SK-N-SH (cell line): ENCODE results near the gene ALDOB. TPM values are rescaled to one million over a fixed set of nuclear protein-coding genes. Genes with fewer than 3 reads are reported as not detected.
A peak's percentile ranks its signal among the peaks of the same experiment; 100 is the strongest.

Source experiments
- CHD2 ChIP-seq: fragments of 150-350 bp; IDR thresholded peaks from 2 replicates; pipeline ENCODE4 v1.6.1; 2018; ENCODE audit warnings: low read length; ENCODE audit not compliant: partially characterized antibody
- ELF1 ChIP-seq: IDR thresholded peaks from 2 replicates; pipeline ENCODE4 v1.4.0; 2012
- EZH2phosphoT487 ChIP-seq: fragments of 200-600 bp; sonication (generic); IDR thresholded peaks from 2 replicates; pipeline ENCODE4 v1.6.1; 2017; ENCODE audit warnings: low read depth, mixed run types, mild to moderate bottlenecking, antibody characterized with exemption, moderate library complexity, borderline replicate concordance
- GATA2 ChIP-seq: sonication (generic); formaldehyde crosslinking; IDR thresholded peaks from 2 replicates; pipeline ENCODE4 v1.5.0; 2020; ENCODE audit warnings: mild to moderate bottlenecking, missing genetic modification reagents
- MAX ChIP-seq: IDR thresholded peaks from 2 replicates; pipeline ENCODE4 v1.4.0; 2012; ENCODE audit warnings: low read depth
- NFIC ChIP-seq: IDR thresholded peaks from 2 replicates; pipeline ENCODE4 v1.4.0; 2012; ENCODE audit warnings: borderline replicate concordance
- NRF1 ChIP-seq: IDR thresholded peaks from 2 replicates; pipeline ENCODE4 v1.6.1; 2012; ENCODE audit warnings: low read depth, mild to moderate bottlenecking, low read length
- POLR2AphosphoS5 ChIP-seq: IDR thresholded peaks from 2 replicates; pipeline ENCODE4 v1.6.1; 2012; ENCODE audit warnings: low read depth, low read length
- RFX5 ChIP-seq: IDR thresholded peaks from 2 replicates; pipeline ENCODE4 v1.6.1; 2012; ENCODE audit warnings: mild to moderate bottlenecking, improper control_type of control experiment, low read length
- SIN3A ChIP-seq: IDR thresholded peaks from 2 replicates; pipeline ENCODE4 v1.6.1; 2012; ENCODE audit warnings: low read depth, mild to moderate bottlenecking, low read length, moderate library complexity, borderline replicate concordance
- TAF1 ChIP-seq: IDR thresholded peaks from 2 replicates; pipeline ENCODE4 v1.6.1; 2012; ENCODE audit warnings: low read depth, mild to moderate bottlenecking, low read length, moderate library complexity, borderline replicate concordance
- USF1 ChIP-seq: IDR thresholded peaks from 2 replicates; pipeline ENCODE4 v1.4.0; 2012; ENCODE audit warnings: low read depth, borderline replicate concordance
- YY1 ChIP-seq: IDR thresholded peaks from 2 replicates; pipeline ENCODE4 v1.4.0; 2012; ENCODE audit warnings: low read depth, mild to moderate bottlenecking
- polyA plus RNA-seq, 3 experiments: library from polyadenylated mRNA; depleted of rRNA; stranded (reverse); fragments of >200 nt; gene quantifications; 2 replicates each; pipeline ENCODE4 v1.2.3, GENCODE V29; 2012
- TF ChIP-seq, protein P1 (sequence below): fragments of 150-350 bp; IDR thresholded peaks from 2 replicates; pipeline ENCODE4 v1.6.1; 2016; ENCODE audit warnings: mild to moderate bottlenecking, low read depth, low read length
- TF ChIP-seq, protein P2 (sequence below): IDR thresholded peaks from 2 replicates; pipeline ENCODE4 v1.6.1; 2012; ENCODE audit warnings: mild to moderate bottlenecking, low read depth, low read length, moderate library complexity

The ALDOB gene
- polyA plus RNA-seq, 1 of the 3 experiments (the other 2 are of a cell fraction), result not detected

DNA sequence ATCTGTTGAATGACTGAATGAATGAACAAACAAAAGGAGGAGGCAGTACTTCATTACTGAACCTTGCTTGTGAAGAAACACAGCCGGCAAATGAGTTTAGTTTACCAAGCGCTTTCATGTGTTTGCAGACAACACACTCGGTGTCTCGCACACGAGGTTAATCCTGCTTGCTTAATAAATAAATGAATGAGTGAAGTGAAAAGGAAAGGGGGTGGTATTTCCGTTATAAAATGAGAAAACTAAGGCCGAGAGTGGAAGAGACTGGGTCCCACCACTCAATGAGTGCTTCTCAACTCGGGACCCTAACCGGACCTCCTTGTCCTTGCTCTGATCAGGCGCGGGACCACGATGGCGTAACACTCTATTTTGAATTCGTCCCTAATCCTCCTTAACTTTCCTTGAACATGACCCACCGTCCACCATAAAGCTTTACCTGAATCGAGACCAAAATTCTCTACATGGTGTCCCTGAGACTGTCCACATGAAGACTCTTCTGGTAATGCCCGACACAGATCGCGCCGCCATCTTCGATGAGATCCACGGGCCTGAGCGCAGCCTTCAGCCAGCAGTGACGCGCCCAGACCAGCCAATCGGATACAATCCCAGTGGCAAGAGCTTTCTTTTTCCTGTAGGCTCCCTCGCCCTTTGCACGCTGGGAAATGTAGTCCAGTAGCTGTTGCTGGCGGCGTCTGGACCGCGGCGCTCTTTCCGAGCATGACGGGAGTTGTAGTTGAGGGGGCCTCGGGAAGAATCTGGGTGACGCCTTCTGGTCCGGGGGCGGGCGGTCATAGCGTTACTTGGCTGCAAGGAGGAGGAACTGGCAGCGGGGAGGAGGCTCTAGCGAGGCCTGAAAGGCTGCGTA is 37.3 kb downstream of the ALDOB start, which contains the start of the genes MRPL50 and ZNF189 (continued):
- TF ChIP-seq, protein P1, sequence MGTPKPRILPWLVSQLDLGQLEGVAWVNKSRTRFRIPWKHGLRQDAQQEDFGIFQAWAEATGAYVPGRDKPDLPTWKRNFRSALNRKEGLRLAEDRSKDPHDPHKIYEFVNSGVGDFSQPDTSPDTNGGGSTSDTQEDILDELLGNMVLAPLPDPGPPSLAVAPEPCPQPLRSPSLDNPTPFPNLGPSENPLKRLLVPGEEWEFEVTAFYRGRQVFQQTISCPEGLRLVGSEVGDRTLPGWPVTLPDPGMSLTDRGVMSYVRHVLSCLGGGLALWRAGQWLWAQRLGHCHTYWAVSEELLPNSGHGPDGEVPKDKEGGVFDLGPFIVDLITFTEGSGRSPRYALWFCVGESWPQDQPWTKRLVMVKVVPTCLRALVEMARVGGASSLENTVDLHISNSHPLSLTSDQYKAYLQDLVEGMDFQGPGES, result no peak
- peak; percentile 96 for TF ChIP-seq CHD2
- TF ChIP-seq RFX5, result peak; percentile 88
- TF ChIP-seq USF1, result no peak
- TF ChIP-seq GATA2 (CRISPR knock-in tag), result no peak
- TF ChIP-seq MAX, result peak; percentile 59
- peak; percentile 90 for TF ChIP-seq YY1
- peak; percentile 5; the same call in 1 of the 2 replicates for TF ChIP-seq SIN3A
- TF ChIP-seq, protein P2, sequence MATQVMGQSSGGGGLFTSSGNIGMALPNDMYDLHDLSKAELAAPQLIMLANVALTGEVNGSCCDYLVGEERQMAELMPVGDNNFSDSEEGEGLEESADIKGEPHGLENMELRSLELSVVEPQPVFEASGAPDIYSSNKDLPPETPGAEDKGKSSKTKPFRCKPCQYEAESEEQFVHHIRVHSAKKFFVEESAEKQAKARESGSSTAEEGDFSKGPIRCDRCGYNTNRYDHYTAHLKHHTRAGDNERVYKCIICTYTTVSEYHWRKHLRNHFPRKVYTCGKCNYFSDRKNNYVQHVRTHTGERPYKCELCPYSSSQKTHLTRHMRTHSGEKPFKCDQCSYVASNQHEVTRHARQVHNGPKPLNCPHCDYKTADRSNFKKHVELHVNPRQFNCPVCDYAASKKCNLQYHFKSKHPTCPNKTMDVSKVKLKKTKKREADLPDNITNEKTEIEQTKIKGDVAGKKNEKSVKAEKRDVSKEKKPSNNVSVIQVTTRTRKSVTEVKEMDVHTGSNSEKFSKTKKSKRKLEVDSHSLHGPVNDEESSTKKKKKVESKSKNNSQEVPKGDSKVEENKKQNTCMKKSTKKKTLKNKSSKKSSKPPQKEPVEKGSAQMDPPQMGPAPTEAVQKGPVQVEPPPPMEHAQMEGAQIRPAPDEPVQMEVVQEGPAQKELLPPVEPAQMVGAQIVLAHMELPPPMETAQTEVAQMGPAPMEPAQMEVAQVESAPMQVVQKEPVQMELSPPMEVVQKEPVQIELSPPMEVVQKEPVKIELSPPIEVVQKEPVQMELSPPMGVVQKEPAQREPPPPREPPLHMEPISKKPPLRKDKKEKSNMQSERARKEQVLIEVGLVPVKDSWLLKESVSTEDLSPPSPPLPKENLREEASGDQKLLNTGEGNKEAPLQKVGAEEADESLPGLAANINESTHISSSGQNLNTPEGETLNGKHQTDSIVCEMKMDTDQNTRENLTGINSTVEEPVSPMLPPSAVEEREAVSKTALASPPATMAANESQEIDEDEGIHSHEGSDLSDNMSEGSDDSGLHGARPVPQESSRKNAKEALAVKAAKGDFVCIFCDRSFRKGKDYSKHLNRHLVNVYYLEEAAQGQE, result 0 out of 2 replicates have a peak, but pooled peaks have one; percentile 15
- peak; percentile 68 for TF ChIP-seq TAF1
- peak; percentile 97 for TF ChIP-seq POLR2AphosphoS5
- no peak for TF ChIP-seq NFIC
- peak; percentile 89 for TF ChIP-seq ELF1
- 0 out of 2 replicates have a peak, but pooled peaks have one; percentile 25 for TF ChIP-seq NRF1
- no peak for TF ChIP-seq EZH2phosphoT487
